SK-N-SH (cell line): ENCODE data around the gene TSG101. TPM values are rescaled to one million over a fixed set of nuclear protein-coding genes. Genes with fewer than 3 reads are reported as not detected.

Source experiments
- CTCF ChIA-PET: fragments of 300-600, 350-600 bp; formaldehyde crosslinking; extraction: SDS; loops from one replicate; lab custom pipeline; 2021; lab: Yijun Ruan, JAX
- POLR2A ChIA-PET: fragments of 350-600 bp; sonication (Branson Sonifier 250); formaldehyde crosslinking; extraction: SDS; loops from one replicate; lab custom pipeline; 2020; ENCODE audit warnings: antibody characterized with exemption, inconsistent platforms; lab: Yijun Ruan, JAX
- DNase-seq: peaks from one replicate; pipeline ENCODE4 v3.0.0; 2012
- H2AFZ ChIP-seq: fragments of 200-600 bp; sonication (generic); 2 replicates; pipeline ENCODE4 v1.8.1; 2016; ENCODE audit warnings: antibody characterized with exemption, mild to moderate bottlenecking, low read depth
- H3F3A ChIP-seq: fragments of 200-600 bp; sonication (generic); replicated peaks from 2 replicates; pipeline ENCODE3; 2016; ENCODE audit warnings: antibody characterized with exemption, mild to moderate bottlenecking; ENCODE audit not compliant: insufficient read depth
- H3K27ac ChIP-seq, 2 experiments: fragments of 200-500 bp in 1 of 2; fragments of 200-600 bp in 1 of 2; sonication (Bioruptor generic) in 1 of 2; sonication (generic), shearing (Covaris generic) in 1 of 2; 2 replicates each; pipeline versions ENCODE4 v1.5.1 to v1.6.1; 2014 to 2016; ENCODE audit warnings: low read depth in 2 of 2, inconsistent platforms in 1 of 2, low read length in 1 of 2, mild to moderate bottlenecking in 1 of 2, mixed read lengths in 1 of 2
- H3K27me3 ChIP-seq: fragments of 200-600 bp; sonication (generic), shearing (Covaris generic); 2 replicates; pipeline ENCODE4 v1.6.1; 2016; ENCODE audit warnings: mixed run types; ENCODE audit not compliant: insufficient read depth
- H3K36me3 ChIP-seq, 2 experiments: fragments of 200-500 bp in 1 of 2; fragments of 200-600 bp in 1 of 2; sonication (Bioruptor generic) in 1 of 2; sonication (generic) in 1 of 2; replicated peaks in 1 of 2; 2 replicates each; pipeline versions ENCODE3 to v1.5.1; 2014 to 2016; ENCODE audit warnings: low read length in 1 of 2, mild to moderate bottlenecking in 1 of 2; ENCODE audit not compliant: insufficient read depth in 2 of 2, control insufficient read depth in 1 of 2
- H3K4me1 ChIP-seq, 2 experiments: fragments of 200-500 bp in 1 of 2; fragments of 200-600 bp in 1 of 2; sonication (Bioruptor generic) in 1 of 2; sonication (generic), shearing (Covaris generic) in 1 of 2; 2 replicates each; pipeline versions ENCODE4 v1.5.1 to v1.6.1; 2014 to 2016; ENCODE audit warnings: low read depth in 1 of 2, low read length in 1 of 2, mixed run types in 1 of 2; ENCODE audit not compliant: insufficient read depth in 2 of 2, control insufficient read depth in 1 of 2
- H3K4me2 ChIP-seq: fragments of 200-600 bp; sonication (generic), shearing (Covaris generic); 2 replicates; pipeline ENCODE4 v1.6.1; 2017; ENCODE audit warnings: mixed run types
- H3K4me3 ChIP-seq, 2 experiments: fragments of 200-500 bp in 1 of 2; fragments of 200-600 bp in 1 of 2; sonication (Bioruptor generic) in 1 of 2; sonication (generic), shearing (Covaris generic) in 1 of 2; 2 replicates each; pipeline versions ENCODE4 v1.5.1 to v1.8.1; 2014 to 2016; ENCODE audit warnings: low read depth in 2 of 2, inconsistent platforms in 1 of 2, low read length in 1 of 2, mild to moderate bottlenecking in 1 of 2, mixed read lengths in 1 of 2, moderate library complexity in 1 of 2
- H3K79me2 ChIP-seq: fragments of 200-600 bp; sonication (generic); 2 replicates; pipeline ENCODE4 v1.8.1; 2017; ENCODE audit warnings: mild to moderate bottlenecking; ENCODE audit not compliant: insufficient read depth
- H3K9ac ChIP-seq: fragments of 200-600 bp; sonication (generic); 2 replicates; pipeline ENCODE4 v1.6.1; 2017; ENCODE audit warnings: mixed run types
- H3K9me2 ChIP-seq: fragments of 200-600 bp; sonication (generic); 2 replicates; pipeline ENCODE4 v1.6.1; 2017; ENCODE audit warnings: mixed run types
- H3K9me3 ChIP-seq: fragments of 200-600 bp; sonication (generic); 2 replicates; pipeline ENCODE4 v1.6.1; 2017; ENCODE audit warnings: mixed run types, mild to moderate bottlenecking, moderate library complexity
- H4K20me1 ChIP-seq: fragments of 200-600 bp; sonication (generic); 2 replicates; pipeline ENCODE4 v1.6.1; 2017; ENCODE audit warnings: mild to moderate bottlenecking, mixed run types; ENCODE audit not compliant: insufficient read depth
- ELF1 ChIP-seq: IDR thresholded peaks from 2 replicates; pipeline ENCODE4 v1.4.0; 2012
- EP300 ChIP-seq, 2 experiments: IDR thresholded peaks; 2 replicates each; pipeline versions ENCODE4 v1.4.0 to v1.6.1; 2012; ENCODE audit warnings: borderline replicate concordance in 1 of 2, low read depth in 1 of 2, low read length in 1 of 2
- FOXJ3 ChIP-seq: sonication (generic); formaldehyde crosslinking; IDR thresholded peaks from 2 replicates; pipeline ENCODE4 v1.5.1; 2020; ENCODE audit warnings: mild to moderate bottlenecking, missing genetic modification reagents
- GABPA ChIP-seq: IDR thresholded peaks from 2 replicates; pipeline ENCODE4 v1.4.0; 2012; ENCODE audit warnings: low read depth, mild to moderate bottlenecking
- JUND ChIP-seq: IDR thresholded peaks from 2 replicates; pipeline ENCODE4 v1.4.0; 2012
- MEF2A ChIP-seq: IDR thresholded peaks from 2 replicates; pipeline ENCODE4 v1.4.0; 2012; ENCODE audit warnings: low read depth, borderline replicate concordance
- MXI1 ChIP-seq: IDR thresholded peaks from 2 replicates; pipeline ENCODE4 v1.6.1; 2012; ENCODE audit warnings: mild to moderate bottlenecking, low read depth, low read length, improper control_type of control experiment
- NFIC ChIP-seq: IDR thresholded peaks from 2 replicates; pipeline ENCODE4 v1.4.0; 2012; ENCODE audit warnings: borderline replicate concordance
- PBX3 ChIP-seq: IDR thresholded peaks from 2 replicates; pipeline ENCODE4; 2012
- RCOR1 ChIP-seq: fragments of 150-350 bp; IDR thresholded peaks from 2 replicates; pipeline ENCODE4 v1.6.1; 2017; ENCODE audit warnings: antibody characterized with exemption, low read length
- RXRA ChIP-seq: IDR thresholded peaks from 2 replicates; pipeline ENCODE4 v1.4.0; 2012; ENCODE audit warnings: low read depth, mild to moderate bottlenecking, borderline replicate concordance
- SIN3A ChIP-seq: IDR thresholded peaks from 2 replicates; pipeline ENCODE4 v1.6.1; 2012; ENCODE audit warnings: low read depth, mild to moderate bottlenecking, low read length, moderate library complexity, borderline replicate concordance
- SMC3 ChIP-seq: IDR thresholded peaks from 2 replicates; pipeline ENCODE4 v1.6.1; 2012; ENCODE audit warnings: low read depth, low read length, improper control_type of control experiment
- TAF1 ChIP-seq: IDR thresholded peaks from 2 replicates; pipeline ENCODE4 v1.6.1; 2012; ENCODE audit warnings: low read depth, mild to moderate bottlenecking, low read length, moderate library complexity, borderline replicate concordance
- TCF12 ChIP-seq: IDR thresholded peaks from 2 replicates; pipeline ENCODE4 v1.4.0; 2012
- WGBS: methylation state at CpG from one replicate; pipeline ENCODE4 v1.1.6; 2017; ENCODE audit warnings: low lambda C conversion rate; 5-methylcytosine and 5-hydroxymethylcytosine counted together
- polyA plus RNA-seq, 3 experiments: library from polyadenylated mRNA; depleted of rRNA; stranded (reverse); fragments of >200 nt; gene quantifications; 2 replicates each; pipeline ENCODE4 v1.2.3, GENCODE V29; 2012
- TF ChIP-seq, protein P1 (sequence below): IDR thresholded peaks from 2 replicates; pipeline ENCODE4 v1.4.0; 2012; ENCODE audit warnings: low read depth
- TF ChIP-seq, protein P2 (sequence below): IDR thresholded peaks from 2 replicates; pipeline ENCODE4 v1.6.1; 2012; ENCODE audit warnings: mild to moderate bottlenecking, low read depth, low read length, moderate library complexity
- TF ChIP-seq, protein P3 (sequence below): IDR thresholded peaks from 2 replicates; pipeline ENCODE4 v1.4.0; 2012; ENCODE audit warnings: low read depth, borderline replicate concordance

Gene TSG101
- polyA plus RNA-seq, 1 of the 3 experiments (the other 2 are of a cell fraction): 164 TPM

DNA sequence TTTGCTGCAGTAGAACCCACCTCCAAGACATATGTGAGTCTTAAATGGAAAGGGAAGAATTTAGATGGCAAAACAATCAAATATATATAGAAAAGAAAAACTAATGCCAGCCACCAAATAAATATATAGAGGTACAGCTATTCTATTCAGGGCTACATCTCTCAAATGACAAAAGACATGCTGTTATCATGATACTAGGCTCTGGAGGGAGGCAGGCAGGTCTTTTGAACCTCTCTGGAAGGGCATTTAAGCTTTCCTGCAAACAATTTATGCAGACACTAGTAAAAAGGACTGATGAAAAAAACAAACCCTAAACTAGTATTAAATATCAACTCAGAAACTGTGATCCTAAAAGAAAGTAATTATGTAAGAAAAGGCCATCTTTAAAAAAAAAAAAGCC, 37.4 kb upstream of the TSG101 start:
- POLR2A ChIA-PET: no interaction called here

DNA sequence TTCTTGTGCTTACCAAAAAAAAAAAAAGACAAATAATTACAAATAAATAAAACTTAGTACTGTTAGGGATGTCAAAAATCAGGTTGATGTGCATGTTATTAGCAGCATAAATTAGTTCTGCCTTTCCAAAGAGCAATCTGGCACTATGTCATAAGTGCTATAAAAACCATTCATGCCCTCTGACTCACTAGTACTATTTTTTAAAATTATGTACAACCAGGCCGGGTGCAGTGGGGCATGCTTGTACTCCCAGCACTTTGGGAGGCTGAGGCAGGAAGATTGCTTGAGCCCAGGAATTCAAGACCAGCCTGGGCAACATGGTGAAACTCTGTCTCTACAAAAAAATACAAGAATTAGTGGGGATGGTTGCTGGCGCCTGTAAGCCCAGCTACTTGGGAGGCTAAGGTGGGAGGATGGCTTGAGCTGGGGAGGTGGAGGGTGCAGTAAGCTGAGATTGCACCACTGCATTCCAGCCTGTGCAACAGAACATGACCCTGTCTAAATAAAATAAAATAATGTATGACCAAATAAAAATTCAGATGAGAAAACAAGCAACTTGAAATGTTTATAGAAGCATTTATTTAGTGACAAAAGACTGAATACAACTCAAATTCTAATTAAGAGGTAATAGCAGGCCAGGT, 36.5 kb upstream of the TSG101 start:
- H3K79me2 ChIP-seq: no peaks in the 10 kb centered on the region
- no peaks in the 10 kb centered on the region for H3K9me3 ChIP-seq
- WGBS: 89% methylated on average over 2 of the region's 2 CpGs
- H3K9me2 ChIP-seq: no peaks in the 10 kb centered on the region
- H3K4me1 ChIP-seq: no peaks in the 10 kb centered on the region
- no peak overlapping the region for H3K9ac ChIP-seq
- H3K27ac ChIP-seq: no peak overlapping the region
- H2AFZ ChIP-seq: no peak overlapping the region
- H3F3A ChIP-seq: peaks cover 4% of the 10 kb centered on the region
- ChIA-PET POLR2A (no interaction called here), CTCF (interaction anchor here (1.1 kb wide), 1 partner anchor 212 kb away, joined by 3 read pairs; no protein-coding TSS in a partner anchor)
- no peak overlapping the region for H3K4me3 ChIP-seq
- H4K20me1 ChIP-seq: no peaks in the 10 kb centered on the region
- no peak overlapping the region for H3K4me2 ChIP-seq
- peaks cover 15 to 65% of the 10 kb centered on the region in 2 experiments for H3K36me3 ChIP-seq
- DNase-seq: no peak
- H3K27me3 ChIP-seq: no peaks in the 10 kb centered on the region
- TF ChIP-seq JUND (no peak), SMC3 (no peak), SIN3A (no peak), MEF2A (no peak), ELF1 (no peak), EP300 (IDR thresholded peaks at IDR 0.05; ENCODE audit: borderline replicate concordance in 1 of 2, low read depth in 1 of 2, low read length in 1 of 2) (no peak), FOXJ3 (CRISPR knock-in tag) (no peak), TCF12 (no peak), TAF1 (no peak), NFIC (no peak), PBX3 (no peak), RCOR1 (no peak), RXRA (no peak), MXI1 (no peak), GABPA (no peak)
- TF ChIP-seq, protein P1, sequence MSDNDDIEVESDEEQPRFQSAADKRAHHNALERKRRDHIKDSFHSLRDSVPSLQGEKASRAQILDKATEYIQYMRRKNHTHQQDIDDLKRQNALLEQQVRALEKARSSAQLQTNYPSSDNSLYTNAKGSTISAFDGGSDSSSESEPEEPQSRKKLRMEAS: no peak
- TF ChIP-seq, protein P2, sequence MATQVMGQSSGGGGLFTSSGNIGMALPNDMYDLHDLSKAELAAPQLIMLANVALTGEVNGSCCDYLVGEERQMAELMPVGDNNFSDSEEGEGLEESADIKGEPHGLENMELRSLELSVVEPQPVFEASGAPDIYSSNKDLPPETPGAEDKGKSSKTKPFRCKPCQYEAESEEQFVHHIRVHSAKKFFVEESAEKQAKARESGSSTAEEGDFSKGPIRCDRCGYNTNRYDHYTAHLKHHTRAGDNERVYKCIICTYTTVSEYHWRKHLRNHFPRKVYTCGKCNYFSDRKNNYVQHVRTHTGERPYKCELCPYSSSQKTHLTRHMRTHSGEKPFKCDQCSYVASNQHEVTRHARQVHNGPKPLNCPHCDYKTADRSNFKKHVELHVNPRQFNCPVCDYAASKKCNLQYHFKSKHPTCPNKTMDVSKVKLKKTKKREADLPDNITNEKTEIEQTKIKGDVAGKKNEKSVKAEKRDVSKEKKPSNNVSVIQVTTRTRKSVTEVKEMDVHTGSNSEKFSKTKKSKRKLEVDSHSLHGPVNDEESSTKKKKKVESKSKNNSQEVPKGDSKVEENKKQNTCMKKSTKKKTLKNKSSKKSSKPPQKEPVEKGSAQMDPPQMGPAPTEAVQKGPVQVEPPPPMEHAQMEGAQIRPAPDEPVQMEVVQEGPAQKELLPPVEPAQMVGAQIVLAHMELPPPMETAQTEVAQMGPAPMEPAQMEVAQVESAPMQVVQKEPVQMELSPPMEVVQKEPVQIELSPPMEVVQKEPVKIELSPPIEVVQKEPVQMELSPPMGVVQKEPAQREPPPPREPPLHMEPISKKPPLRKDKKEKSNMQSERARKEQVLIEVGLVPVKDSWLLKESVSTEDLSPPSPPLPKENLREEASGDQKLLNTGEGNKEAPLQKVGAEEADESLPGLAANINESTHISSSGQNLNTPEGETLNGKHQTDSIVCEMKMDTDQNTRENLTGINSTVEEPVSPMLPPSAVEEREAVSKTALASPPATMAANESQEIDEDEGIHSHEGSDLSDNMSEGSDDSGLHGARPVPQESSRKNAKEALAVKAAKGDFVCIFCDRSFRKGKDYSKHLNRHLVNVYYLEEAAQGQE: no peak
- TF ChIP-seq, protein P3, sequence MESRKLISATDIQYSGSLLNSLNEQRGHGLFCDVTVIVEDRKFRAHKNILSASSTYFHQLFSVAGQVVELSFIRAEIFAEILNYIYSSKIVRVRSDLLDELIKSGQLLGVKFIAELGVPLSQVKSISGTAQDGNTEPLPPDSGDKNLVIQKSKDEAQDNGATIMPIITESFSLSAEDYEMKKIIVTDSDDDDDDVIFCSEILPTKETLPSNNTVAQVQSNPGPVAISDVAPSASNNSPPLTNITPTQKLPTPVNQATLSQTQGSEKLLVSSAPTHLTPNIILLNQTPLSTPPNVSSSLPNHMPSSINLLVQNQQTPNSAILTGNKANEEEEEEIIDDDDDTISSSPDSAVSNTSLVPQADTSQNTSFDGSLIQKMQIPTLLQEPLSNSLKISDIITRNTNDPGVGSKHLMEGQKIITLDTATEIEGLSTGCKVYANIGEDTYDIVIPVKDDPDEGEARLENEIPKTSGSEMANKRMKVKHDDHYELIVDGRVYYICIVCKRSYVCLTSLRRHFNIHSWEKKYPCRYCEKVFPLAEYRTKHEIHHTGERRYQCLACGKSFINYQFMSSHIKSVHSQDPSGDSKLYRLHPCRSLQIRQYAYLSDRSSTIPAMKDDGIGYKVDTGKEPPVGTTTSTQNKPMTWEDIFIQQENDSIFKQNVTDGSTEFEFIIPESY: no peak

More for the DNA sequence above, 37.4 kb upstream of the TSG101 start:
- no peaks in the 10 kb centered on the region for H3K27me3 ChIP-seq
- no peak overlapping the region for H3K27ac ChIP-seq
- no peak overlapping the region for H3K4me3 ChIP-seq
- H3K79me2 ChIP-seq: no peaks in the 10 kb centered on the region
- no peak overlapping the region for H3K9ac ChIP-seq
- H3K4me1 ChIP-seq: no peaks in the 10 kb centered on the region
- no peaks in the 10 kb centered on the region for H3K9me3 ChIP-seq
- H2AFZ ChIP-seq: no peak overlapping the region
- no peaks in the 10 kb centered on the region for H3K9me2 ChIP-seq
- H3F3A ChIP-seq: peaks cover 4% of the 10 kb centered on the region
- CTCF ChIA-PET: interaction anchor here (0.7 to 1.4 kb wide), 3 partner anchors 14 to 211 kb away, joined by 3 to 6 read pairs (median 3); no protein-coding TSS in a partner anchor
- DNase-seq: no peak
- TF ChIP-seq PBX3 (no peak), EP300 (IDR thresholded peaks at IDR 0.05; ENCODE audit: borderline replicate concordance in 1 of 2, low read depth in 1 of 2, low read length in 1 of 2) (no peak)
- H3K4me2 ChIP-seq: no peak overlapping the region
- H4K20me1 ChIP-seq: no peaks in the 10 kb centered on the region
- H3K36me3 ChIP-seq: peaks cover 15 to 71% of the 10 kb centered on the region in 2 experiments
